Fibroblast of skin of left biceps (primary cell): ENCODE data around the gene CFAP46.

ENCODE experiments used
- DNase-seq, 2 experiments: peaks; one replicate each; pipeline ENCODE4 v3.0.0-alpha.2; 2013; ENCODE audit warnings: low read depth in 2 of 2

Gene CFAP46

GRCh38 chr10:132881186-132881920 is 61.0 kb downstream of the CFAP46 start:
- no peak for DNase-seq

DNA sequence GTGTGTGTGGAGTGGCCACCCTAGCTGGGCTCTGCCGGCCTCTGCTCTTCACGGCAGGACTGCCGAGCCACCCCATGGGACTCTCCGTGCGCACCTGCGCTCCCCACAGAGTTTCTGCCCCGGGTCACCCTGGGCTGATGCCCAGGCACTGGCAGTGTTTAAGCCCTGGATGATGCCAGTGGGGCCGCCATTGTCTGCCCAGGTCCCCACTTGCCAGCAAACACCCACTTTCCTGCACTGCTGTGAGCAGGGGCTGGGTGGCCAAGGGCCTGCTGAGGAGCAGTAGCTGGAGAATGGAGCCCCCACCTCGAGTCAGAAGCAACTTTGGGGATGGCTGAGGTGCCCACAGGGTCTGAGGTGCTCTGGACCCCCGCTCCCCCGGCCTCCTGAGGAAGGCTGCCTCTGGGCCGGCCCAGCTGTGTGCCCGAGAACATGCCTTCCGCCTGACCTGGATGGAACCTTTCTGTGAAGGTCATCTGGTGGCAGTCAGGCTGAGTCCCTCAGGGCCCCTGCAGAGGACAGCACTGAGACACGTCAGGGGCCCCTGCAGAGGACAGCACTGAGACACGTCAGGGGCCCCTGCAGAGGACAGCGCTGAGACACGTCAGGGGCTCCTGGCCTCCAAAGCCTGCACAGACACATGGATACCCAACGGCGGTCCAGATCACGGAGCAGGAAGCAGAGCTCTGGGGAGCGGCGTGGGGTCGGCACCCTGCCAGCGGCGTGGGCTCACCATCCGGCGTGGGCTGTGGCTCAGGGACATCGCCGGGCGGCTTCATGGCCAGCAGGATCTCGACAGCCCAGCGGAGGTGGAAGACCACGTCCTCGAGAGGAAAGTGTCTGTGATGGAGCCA is 62.0 kb downstream of the CFAP46 start:
- DNase-seq, result no peak

- DNase-seq, result no peak
Measured at GRCh38 chr10:132879408-132880127, 62.8 kb downstream of the CFAP46 start.

DNA sequence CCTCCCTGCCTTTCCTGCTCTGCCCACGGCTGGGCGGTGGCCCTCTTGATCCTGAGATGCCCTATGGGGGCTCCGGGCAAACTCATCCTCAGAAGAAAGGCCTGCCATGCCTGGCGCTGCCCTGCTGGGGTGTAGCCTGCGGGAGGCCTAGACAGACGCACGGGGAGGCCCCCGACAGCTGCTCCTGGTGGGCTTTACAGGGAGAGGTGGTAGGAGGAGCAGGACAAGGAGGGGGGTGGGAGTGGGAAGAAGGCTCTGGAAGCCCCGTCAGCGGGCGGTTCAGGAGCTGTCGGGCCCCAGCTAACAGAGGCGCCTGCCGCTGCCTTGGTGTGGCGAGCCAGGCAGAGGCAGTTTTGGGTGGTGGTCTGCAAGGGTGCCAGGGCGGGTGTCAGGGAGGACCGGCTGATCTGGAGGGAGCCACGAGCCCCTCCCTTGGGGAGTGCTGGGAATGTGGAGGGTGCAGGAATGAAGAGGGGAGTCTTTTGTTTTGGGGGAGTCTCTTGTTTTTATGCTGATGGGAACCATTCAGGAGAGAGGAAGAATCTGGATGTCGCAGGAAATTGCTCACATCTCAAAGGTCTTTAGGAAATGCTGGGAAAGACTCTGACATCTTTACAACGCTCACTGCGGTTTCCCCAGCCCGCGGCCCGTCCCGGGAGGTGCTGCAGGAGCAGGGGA is 63.5 kb downstream of the CFAP46 start:
- no peak for DNase-seq

DNA sequence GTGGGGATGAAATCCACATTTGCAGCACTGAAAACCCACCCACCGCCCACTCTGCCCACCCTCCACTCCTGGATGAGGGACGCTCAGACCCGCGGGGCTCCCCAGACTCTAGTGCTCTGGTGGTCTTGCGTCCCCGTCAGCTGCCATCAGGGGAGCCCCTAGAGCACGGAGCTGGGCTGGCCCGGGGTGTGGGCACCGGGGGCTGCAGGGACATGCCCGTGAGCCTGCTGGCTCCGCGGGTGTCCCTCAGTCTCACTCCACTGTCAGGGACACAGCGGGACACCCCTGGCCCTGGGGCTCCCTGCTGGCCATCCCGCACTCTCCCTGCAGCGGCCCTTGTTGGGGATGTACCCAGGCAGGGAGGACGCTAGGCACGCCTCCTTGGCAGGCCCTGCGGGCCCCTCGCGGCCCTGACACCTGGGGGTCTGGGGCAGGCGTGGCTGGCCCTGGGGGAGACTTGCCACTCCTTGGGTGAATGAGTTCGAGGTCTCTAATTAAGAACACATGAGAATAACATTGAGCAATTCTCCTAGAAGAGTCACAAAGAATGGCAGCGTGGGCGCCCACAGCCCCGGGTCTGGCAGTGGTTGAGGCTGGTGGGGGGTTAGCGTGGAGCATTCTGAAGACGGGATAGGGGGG is 64.2 kb downstream of the CFAP46 start:
- no peak for DNase-seq

DNA sequence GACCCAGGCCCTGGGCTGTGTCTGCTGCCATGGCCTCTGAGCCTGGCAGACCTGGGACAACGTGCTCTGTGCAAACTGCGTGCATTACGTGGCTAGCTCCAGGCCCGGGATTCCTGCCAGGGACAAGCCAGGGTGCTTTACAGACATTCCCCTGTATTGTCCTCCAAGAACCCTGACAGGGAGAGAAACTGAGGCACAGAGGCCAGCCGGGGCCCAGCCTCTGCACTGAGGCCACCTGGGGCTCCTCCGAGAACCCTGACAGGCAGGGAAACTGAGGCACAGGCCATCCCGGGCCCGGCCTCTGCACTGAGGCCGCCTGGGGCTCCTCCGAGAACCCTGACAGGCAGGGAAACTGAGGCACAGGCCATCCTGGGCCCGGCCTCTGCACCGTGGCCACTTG is 64.9 kb downstream of the CFAP46 start:
- DNase-seq, result no peak

DNA sequence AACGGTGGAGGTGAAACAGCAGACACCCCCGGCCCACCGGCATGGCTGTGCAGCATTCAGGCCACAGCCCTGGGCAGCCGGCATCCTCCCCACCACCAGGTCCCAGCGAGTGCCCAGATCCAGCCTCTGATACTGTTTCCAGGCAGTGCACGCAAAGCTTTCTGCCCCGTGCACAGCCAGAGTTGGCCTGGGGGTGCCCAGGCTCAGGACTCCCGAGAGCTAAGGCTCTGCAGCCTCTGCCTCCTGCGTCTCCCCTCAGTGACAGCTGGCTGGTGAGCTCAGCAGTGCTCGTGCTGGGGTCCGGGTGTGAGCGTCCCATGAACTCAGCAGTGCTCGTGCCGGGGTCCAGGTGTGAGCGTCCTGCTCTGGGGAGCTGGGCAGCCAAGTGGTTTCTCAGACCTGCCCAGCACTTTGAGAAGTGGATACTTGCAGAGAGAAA is 65.4 kb downstream of the CFAP46 start:
- DNase-seq, result no peak

DNA sequence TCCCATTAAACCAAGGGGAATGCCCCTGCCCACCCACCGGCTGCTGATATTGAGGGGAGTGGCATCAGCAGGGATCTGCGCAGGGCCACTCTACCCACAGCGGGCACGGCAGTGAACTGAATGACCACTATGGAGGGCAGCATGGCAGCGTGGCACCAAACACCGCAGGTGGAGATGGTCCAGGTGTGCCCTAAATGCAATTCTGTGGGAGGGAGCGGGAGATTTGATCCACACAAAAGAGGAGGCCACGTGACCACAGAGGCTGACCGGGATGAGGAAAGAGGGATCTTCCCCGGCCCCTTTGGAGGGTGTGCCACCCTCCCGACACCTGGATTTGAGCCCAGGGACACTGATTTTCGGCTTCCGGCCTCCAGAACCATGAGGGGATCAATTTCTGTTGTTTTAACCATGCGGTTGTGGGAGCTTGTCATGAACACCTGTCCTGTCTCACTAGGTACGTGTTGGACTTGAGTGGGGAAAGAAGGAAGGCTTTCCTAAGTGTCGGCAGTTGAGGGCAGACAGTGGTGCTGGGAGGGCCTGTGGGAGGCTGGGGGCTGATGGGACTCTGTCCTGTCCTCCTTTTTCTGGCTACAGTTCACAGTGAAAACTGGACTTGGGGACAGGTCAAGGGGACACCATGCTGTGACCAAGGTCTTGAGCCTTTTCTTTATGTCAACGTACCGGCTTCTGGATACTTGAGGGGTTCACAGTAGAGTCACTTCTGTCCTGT is 66.1 kb downstream of the CFAP46 start:
- DNase-seq, result no peak

- no peak for DNase-seq
Measured at GRCh38 chr10:132875435-132875834, 66.9 kb downstream of the CFAP46 start.

GRCh38 chr10:132873395-132873794 is 69.0 kb downstream of the CFAP46 start:
- DNase-seq, result no peak

GRCh38 chr10:132872658-132873057 is 69.7 kb downstream of the CFAP46 start:
- no peak for DNase-seq

DNA sequence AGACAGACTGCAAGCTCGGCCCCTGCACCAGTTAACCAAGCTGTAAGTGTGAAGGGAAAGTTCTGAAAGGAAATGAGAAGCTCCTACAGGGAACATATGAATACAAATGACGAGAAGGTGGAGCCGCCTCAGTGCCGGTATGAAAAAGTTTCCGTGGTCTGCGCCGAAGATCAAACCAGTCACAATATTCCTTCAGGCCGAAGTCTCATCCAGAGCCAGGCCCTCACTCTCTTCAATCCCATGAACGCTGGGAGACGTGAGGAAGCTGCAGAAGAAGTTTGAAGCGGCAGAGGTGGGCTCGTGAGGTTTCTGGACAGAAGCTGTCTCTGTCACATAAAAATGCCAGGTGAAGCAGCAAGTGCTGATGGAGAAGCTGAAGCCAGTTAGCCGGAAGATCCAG is 71.9 kb downstream of the CFAP46 start:
- no peak for DNase-seq

DNA sequence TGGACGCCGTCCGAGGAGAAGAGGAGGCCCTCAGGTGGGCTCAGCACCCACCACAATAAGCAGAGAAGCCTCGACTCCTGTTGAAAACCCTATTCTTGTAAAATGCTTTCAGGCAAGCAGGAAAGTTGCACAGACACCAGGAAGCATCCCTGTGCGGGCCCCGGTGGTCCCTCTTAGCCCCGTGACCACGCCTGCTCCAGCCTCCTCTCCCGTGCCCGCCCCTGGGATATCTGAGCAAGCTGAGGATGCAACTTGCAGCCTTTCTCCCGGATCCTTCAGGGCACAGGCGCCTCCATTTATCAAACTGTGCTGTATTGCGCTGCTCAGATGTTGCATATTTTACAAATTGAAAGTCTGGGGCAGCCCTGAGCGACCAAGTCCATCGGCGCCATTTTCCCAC is 72.7 kb downstream of the CFAP46 start:
- no peak for DNase-seq

DNA sequence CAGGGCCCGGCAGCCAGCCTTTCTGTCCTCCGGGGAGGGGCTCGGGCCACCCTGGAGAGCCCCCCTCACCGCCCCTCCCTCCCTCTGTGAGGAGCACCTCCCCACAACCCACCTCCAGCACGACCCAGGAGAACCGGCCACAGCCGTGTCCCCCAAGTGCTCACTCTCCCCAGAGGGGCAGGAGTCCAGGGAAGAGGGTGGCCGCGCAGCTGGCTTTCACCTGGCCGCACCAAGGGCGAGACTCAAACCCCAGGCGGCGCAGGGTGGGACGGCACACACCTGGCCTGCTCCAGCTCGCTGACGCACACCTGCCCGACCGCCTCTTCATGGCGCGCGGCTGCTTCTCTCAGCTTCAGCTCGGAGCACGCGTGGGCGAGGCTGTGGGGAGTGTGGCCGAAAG is 73.4 kb downstream of the CFAP46 start:
- no peak for DNase-seq

DNA sequence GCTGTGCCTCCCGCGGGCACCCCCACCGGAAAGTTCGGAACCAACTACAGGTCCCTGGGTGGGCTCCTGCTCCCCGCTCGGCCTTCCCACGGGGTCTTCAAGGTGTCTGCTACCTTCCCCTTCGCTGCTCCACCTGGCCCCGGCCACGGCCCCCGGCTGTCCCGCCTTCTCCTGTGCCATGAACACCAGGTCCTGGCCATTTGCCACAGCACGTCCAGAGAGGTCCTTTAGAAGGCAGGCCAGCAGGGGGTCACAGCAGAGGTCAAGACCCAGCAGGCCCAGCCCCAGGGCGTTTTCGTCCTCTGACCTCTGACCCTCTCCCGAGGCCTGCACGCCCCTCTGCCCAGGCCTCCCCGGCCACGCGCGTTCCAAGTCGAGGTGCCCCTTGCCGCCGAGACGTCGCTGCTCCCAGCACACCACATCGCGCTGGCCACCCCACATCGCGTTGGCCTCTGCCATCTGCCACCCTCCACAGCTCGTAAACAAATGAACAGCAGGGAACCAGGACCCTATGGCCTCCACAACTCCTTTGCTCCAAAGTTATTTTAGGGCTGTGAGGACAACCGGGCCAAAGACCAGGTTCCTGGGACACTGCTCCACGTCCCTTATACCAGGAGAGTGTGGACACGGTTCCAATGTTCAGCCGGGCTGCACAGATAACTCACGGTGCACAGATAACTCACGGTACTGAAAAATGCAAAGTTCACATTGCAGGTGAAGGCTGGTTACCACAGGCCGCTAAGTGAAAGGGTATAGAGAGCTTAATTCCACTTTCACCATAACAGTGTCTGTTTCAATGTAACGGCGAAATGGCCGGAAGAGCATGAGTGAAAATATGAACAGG is 74.3 kb downstream of the CFAP46 start:
- DNase-seq, result no peak

GRCh38 chr10:132866601-132867381 is 75.6 kb downstream of the CFAP46 start:
- DNase-seq, result no peak

- no peak for DNase-seq
Measured at GRCh38 chr10:132865851-132866600, 76.3 kb downstream of the CFAP46 start.

GRCh38 chr10:132865171-132865631 is 77.2 kb downstream of the CFAP46 start:
- no peak for DNase-seq
